NCI-H524 (cell line): ENCODE measurements around the gene RAB4B.
"Not testable (repeated sequence)": the region's sequence is repeated elsewhere in the genome, so short reads cannot be mapped to it uniquely, and the experiment has no call there.

Experiments used
- DNase-seq, 2 experiments: peaks; one replicate each; lab custom pipeline; 2025; lab: John Stamatoyannopoulos, UW

RAB4B gene

DNA sequence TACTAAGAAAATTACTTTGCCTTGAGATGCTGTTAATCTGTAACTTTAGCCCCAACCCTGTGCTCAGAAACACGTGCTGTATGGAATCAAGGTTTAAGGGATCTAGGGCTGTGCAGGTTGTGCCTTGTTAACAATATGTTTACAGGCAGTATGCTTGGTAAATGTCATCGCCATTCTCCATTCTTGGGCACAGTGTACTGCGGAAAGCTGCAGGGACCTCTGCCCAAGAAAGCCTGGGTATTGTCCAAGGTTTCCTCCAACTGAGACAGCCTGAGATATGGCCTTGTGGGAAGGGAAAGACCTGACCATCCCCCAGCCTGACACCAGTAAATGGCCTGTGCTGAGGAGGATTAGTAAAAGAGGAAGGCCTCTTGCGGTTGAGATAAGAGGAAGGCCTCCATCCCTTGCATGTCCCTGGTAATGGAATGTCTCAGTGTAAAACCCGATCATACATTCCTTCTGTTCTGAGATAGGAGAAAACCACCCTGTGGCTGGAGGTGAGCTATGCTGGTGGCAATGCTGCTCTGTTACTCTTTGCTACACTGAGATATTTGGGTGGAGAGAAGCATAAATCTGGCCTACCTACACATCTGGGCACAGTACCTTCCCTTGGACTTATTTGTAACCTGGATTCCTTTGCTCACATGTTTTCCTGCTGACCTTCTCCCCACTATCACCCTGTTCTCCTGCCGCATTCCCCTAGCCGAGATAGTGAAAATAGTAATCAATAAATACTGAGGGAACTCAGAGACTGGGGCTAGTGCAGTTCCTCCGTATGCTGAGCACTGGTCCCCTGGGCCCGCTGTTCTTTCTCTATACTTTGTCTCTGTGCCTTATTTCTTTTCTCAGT, 44.9 kb downstream of the RAB4B start:
- DNase-seq, result not testable (repeated sequence)

DNA sequence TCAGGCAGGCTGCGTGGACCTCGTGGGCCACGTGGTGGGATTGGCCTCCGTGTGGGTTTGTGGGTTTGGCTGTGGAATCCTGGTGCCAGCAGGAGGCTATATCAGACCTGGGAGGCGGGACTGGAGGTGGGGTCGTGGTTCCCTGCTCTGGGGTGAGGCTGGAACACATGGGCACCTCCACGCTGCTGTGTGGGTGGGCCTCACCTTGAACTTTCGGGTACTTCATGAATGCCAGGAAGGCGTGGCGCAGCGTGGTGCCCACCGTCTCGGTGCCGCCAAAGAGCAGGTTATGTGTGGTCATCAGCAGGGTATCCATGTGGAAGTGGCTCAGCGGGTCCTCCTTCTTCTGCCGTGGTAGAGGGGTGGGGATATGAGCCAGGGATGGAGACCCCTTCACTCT, 46.9 kb downstream of the RAB4B start:
- DNase-seq, result not testable (repeated sequence)

- DNase-seq, result not testable (repeated sequence)
These were observed 47.5 kb downstream of the RAB4B start for GRCh38 chr19:40825460-40826095.

- not testable (repeated sequence) for DNase-seq
These were observed 48.3 kb downstream of the RAB4B start for GRCh38 chr19:40826312-40826698.

- DNase-seq, result not testable (repeated sequence)
These were observed 48.8 kb downstream of the RAB4B start for GRCh38 chr19:40826699-40827385.

GRCh38 chr19:40827386-40828247, 49.6 kb downstream of the RAB4B start:
- no peak for DNase-seq

DNA sequence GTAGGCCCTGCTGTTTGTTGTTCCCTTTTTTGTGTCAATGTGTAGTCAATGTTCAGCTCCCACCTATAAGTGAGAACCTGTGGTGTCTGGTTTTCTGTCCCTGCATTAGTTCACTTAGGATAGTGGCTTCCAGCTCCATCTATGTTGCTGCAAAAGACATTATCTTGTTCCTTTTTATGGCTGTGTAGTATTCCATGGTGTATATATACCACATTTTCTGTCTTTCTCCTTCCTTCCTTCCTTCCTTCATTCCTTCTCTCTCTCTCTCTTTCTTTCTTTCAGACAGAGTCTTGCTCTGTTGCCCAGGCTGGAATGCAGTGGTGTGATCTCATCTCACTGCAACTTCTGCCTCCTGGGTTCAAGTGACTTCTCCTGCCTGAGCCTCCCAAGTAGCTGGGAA, 51.2 kb downstream of the RAB4B start:
- DNase-seq, result no peak

DNA sequence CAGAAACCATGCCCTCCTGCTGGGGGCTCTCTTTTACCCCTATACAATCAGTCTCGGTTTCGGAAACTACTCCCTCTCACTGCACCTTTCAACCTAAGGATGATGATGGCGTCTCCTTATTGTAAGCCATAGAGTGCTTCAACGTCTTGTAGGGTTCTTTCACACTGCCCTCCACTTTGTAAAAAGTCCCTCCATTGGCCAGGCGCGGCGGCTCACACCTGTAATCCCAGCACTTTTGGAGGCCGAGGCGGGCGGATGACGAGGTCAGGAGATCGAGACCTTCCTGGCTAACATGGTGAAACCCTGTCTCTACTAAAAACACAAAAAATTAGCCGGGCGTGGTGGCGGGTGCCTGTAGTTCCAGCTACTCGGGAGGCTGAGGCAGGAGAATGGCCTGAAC, 52.7 kb downstream of the RAB4B start:
- not testable (repeated sequence) for DNase-seq

GRCh38 chr19:40831502-40832430, 53.7 kb downstream of the RAB4B start:
- DNase-seq, result no peak

DNA sequence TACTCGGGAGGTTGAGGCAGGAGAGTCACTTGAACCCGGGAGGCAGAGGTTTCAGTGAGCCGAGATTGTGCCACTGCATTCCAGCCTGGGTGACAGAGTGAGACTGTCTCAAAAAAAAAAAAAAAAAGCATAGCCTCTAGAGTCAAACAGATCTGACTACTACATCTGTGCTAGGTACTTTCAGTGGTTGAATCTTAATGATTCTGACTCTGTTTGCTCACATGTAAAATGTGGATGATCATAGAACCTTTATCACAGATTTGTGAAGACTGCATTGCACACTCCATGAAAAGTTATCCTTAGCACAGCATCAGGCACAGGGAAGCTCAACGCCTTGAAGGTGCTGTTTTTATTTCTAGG, 54.4 kb downstream of the RAB4B start:
- DNase-seq, result not testable (repeated sequence)

- DNase-seq, result not testable (repeated sequence)
These were observed 55.9 kb downstream of the RAB4B start for GRCh38 chr19:40833728-40834533.

- no peak for DNase-seq
These were observed 58.8 kb downstream of the RAB4B start for GRCh38 chr19:40836754-40837429.

- not testable (repeated sequence) for DNase-seq
These were observed 60.4 kb downstream of the RAB4B start for GRCh38 chr19:40838477-40838876.

DNA sequence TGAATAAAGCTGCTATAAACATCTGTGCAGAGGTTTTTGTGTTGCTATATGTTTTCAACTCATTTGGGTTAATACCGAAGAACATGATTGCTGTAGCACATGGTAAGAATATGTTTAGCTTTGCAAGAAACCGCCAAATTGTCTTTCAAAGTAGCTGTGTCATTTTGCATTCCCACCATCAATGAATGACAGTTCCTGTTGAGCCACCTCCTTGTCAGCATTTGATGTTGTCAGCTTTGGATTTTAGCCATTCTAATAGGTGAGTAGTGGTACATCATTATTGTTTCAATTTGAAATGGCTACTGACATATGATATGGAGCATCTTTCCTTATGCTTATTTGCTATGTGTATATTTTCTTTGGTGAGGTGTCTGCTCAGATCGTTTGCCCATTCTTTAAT, 64.0 kb downstream of the RAB4B start:
- DNase-seq, result not testable (repeated sequence)

DNA sequence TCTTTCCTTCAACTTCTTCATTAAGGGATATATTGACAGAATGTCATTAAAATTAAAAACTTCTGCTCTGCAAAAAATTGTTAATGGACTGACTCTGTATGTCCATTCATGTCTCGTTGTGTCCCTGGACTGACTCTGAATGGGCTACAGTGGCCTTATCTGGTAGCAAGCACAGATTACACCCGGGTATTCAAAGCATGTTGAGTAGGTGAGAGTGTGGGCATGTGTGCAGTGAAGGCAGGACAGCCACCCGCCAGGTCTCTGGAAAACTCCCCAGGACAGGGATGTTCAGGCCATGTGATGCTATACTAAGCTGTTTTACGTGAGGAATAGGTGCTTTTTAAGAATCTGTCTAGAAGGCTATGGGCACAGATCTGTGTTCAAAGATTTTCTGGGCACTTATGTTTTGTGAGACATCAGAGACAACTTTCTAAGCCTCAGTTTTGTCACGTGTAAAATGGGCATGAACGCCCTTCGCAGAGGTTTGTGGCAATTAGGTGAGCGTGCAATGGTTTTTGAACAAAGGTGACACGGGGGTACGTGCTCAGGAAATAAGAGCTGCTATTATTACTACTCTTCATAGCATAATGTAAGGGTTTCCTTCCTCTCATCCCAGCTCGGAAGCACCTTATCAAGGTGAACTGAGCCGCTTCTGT, 65.1 kb downstream of the RAB4B start:
- not testable (repeated sequence) for DNase-seq

- DNase-seq, result not testable (repeated sequence)
These were observed 65.6 kb downstream of the RAB4B start for GRCh38 chr19:40843653-40844052.
